Colonic mucosa (tissue), 4 donors: ENCODE measurements around the gene TLL1. TPM values are rescaled to one million over a fixed set of nuclear protein-coding genes. Genes with fewer than 3 reads are reported as not detected.

ENCODE experiments used
- DNase-seq: peaks from one replicate; pipeline ENCODE4 v3.0.0-alpha.2; 2020
- H3K27ac ChIP-seq: fragments of 200-600 bp; one replicate; pipeline ENCODE4 v1.8.0; 2021
- H3K27me3 ChIP-seq: fragments of 200-600 bp; one replicate; pipeline ENCODE4 v1.8.0; 2021
- H3K36me3 ChIP-seq: fragments of 200-600 bp; one replicate; pipeline ENCODE4 v1.8.0; 2021
- H3K4me1 ChIP-seq: fragments of 200-600 bp; one replicate; pipeline ENCODE4 v1.8.0; 2021; ENCODE audit warnings: mild to moderate bottlenecking
- H3K4me3 ChIP-seq: fragments of 200-600 bp; one replicate; pipeline ENCODE4 v1.8.0; 2021
- H3K9ac ChIP-seq, 2 donors: one replicate each; pipeline ENCODE4 v1.7.0; 2013; ENCODE audit warnings: control low read depth in 2 of 2, low read depth in 2 of 2, low read length in 2 of 2
- H3K9me3 ChIP-seq: fragments of 200-600 bp; one replicate; pipeline ENCODE4 v1.8.0; 2021
- intact Hi-C: fragments of 100-400 bp; cut with DNase I; formaldehyde crosslinking; loops from one replicate; pipeline ENCODE4 v1.14.1; 2022
- total RNA-seq, 2 donors: library from RNA; stranded (reverse); fragmentation: NEBNext Ultra II Directional in 1 of 2; extraction: Animal tissue kit (Norgen Biotek cat#: 25700) in 1 of 2; gene quantifications; one replicate each; pipeline ENCODE4 v1.2.1, GENCODE V29; 2021
- TF ChIP-seq, protein P1 (sequence below): fragments of 200-600 bp; IDR thresholded peaks from one replicate; pipeline ENCODE4 v1.8.0; 2022; ENCODE audit warnings: antibody characterized with exemption, mild to moderate bottlenecking
- donor health status: healthy.
- donor health status: DM: no; HTN: no; CAD: no.
- donor health status: DM: no; HTN: no; CAD: no.

Gene TLL1
- total RNA-seq, 2 donors from 2014 or later: 2.4 to 3.4 TPM

DNA sequence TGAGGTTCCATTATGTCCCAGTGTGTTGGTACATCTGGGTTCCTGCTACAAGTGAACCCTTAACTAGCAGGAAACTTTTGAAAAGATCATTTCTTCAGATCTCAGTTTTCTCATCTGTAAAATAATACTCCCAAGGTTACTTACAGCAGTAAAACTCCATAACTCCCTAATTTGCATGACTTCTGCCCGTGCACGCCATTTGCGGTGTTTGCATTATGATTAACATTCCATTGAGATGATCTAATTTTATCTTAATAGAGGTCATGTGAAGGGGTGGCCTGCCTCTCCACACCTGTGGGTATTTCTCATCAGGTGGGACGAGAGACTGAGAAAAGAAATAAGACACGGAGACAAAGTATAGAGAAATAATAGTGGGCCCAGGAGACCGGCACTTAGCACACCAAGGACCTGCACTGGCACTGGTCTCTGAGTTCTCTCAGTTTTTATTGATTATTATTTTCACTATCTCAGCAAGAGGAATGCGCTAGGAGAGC is 219.8 kb downstream of the TLL1 start:
- no peaks in the 10 kb centered on the region for H3K27me3 ChIP-seq
- intact Hi-C loops: loop anchor here (5.0 kb wide), 2 partner anchors 556 to 601 kb away; no protein-coding TSS in a partner anchor
- TF ChIP-seq, protein P1, sequence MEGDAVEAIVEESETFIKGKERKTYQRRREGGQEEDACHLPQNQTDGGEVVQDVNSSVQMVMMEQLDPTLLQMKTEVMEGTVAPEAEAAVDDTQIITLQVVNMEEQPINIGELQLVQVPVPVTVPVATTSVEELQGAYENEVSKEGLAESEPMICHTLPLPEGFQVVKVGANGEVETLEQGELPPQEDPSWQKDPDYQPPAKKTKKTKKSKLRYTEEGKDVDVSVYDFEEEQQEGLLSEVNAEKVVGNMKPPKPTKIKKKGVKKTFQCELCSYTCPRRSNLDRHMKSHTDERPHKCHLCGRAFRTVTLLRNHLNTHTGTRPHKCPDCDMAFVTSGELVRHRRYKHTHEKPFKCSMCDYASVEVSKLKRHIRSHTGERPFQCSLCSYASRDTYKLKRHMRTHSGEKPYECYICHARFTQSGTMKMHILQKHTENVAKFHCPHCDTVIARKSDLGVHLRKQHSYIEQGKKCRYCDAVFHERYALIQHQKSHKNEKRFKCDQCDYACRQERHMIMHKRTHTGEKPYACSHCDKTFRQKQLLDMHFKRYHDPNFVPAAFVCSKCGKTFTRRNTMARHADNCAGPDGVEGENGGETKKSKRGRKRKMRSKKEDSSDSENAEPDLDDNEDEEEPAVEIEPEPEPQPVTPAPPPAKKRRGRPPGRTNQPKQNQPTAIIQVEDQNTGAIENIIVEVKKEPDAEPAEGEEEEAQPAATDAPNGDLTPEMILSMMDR: no peak
- no peaks in the 10 kb centered on the region for H3K9me3 ChIP-seq
- no peak overlapping the region for H3K27ac ChIP-seq
- no peaks in the 10 kb centered on the region for H3K4me1 ChIP-seq
- no peaks in the 10 kb centered on the region for H3K36me3 ChIP-seq
- no peak overlapping the region for H3K9ac ChIP-seq
- H3K4me3 ChIP-seq: no peak overlapping the region
- no peak for DNase-seq

DNA sequence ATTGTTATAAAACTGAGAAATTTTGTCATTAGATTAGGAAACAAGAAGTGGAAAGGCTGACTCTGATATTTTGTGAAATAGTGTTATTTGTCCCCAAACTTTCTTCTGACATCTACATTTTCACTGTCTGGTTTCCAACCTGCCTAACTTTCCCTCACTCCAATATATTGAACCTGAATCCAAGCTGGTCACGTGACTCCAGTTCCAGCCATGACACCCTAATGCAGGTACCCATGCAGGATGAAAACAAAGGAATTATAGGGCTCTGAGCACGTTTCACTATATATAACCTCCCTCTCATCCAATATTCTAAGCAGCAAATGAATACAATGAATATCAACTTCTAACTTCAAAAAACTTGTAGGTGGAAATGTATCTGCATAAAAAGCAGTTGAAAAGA is 231.6 kb downstream of the TLL1 start:
- Histone ChIP-seq H3K27me3 (no peaks in the 10 kb centered on the region), H3K27ac (no peak overlapping the region), H3K9ac (no peak overlapping the region), H3K4me3 (no peak overlapping the region), H3K4me1 (no peaks in the 10 kb centered on the region), H3K9me3 (no peaks in the 10 kb centered on the region), H3K36me3 (no peaks in the 10 kb centered on the region)
- TF ChIP-seq, protein P1: no peak
- intact Hi-C loops: no loop called here
- no peak for DNase-seq

DNA sequence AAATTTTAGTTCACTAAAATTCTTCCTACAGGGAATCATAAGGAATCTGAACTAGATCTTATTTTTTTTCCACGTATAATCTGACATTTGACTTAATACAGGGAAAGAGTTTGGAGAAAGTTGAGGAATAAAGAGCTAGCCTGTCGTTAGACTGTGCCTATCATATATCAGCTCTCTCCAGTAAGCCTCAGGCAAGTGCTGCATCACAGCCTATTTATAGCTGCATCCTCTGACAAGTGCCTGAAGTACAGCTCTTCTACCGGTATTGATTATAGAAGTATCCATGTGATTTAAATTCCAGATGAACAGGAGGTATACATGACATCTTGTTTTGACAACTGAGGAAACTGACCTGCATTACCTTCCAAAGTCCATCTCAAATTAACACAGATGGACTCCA is 248.9 kb downstream of the TLL1 start:
- intact Hi-C loops: no loop called here

DNA sequence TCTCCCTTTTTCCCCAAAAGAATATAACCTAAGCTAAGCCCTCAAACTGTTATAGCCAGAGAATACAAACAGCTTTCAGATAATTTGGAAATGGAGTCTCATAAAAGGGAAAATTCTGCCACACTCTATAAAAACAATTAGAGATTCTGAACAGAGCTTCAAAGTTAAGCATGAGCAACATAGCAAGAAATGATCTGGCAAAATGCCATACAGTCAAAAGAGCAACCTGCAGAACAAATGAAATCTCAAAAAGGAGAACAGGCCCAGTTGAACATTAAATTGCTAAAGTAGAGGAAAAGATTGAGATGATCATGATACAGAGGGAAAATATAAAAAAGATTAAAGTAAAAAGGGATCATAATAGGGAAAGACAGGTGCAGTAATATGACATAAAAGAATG is 250.5 kb downstream of the TLL1 start:
- Histone ChIP-seq H3K27ac (no peak overlapping the region), H3K4me1 (no peaks in the 10 kb centered on the region), H3K27me3 (no peaks in the 10 kb centered on the region), H3K9ac (no peak overlapping the region), H3K36me3 (no peaks in the 10 kb centered on the region), H3K9me3 (no peaks in the 10 kb centered on the region), H3K4me3 (no peak overlapping the region)
- no peak for DNase-seq
- intact Hi-C loops: no loop called here
- TF ChIP-seq, protein P1: no peak

More for the DNA sequence above, 248.9 kb downstream of the TLL1 start:
- Histone ChIP-seq H3K9ac (no peak overlapping the region), H3K4me1 (no peaks in the 10 kb centered on the region), H3K27me3 (no peaks in the 10 kb centered on the region), H3K36me3 (no peaks in the 10 kb centered on the region), H3K4me3 (no peak overlapping the region), H3K27ac (no peak overlapping the region), H3K9me3 (no peaks in the 10 kb centered on the region)
- no peak for DNase-seq
- TF ChIP-seq, protein P1: no peak

DNA sequence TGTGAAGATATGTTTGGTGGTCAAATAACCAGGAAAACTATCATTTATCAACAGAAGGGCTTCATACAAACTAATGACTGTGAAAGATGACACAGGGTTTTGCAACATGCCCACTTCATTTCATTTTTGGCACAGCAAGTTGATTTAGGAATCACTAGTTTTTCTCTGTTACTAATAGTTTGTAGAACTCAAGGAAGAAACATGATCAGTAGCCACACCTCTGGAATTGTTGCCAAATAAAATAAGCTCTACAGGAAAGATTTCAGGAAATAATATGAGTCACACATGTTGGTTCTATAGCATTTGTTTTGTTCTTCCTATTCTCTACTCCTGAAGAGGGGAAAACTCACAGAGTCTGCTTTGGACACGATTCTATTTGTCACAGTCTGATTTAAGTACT is 255.4 kb downstream of the TLL1 start:
- Histone ChIP-seq H3K4me3 (no peak overlapping the region), H3K36me3 (no peaks in the 10 kb centered on the region), H3K27me3 (no peaks in the 10 kb centered on the region), H3K27ac (no peak overlapping the region), H3K9ac (no peak overlapping the region), H3K9me3 (no peaks in the 10 kb centered on the region), H3K4me1 (no peaks in the 10 kb centered on the region)
- no peak for DNase-seq
- TF ChIP-seq, protein P1: no peak
- intact Hi-C loops: no loop called here
